Astrocyte (in vitro differentiated cells and primary cell): ENCODE measurements around the gene POU2F1.
"Not testable (repeated sequence)": the region's sequence is repeated elsewhere in the genome, so short reads cannot be mapped to it uniquely, and the experiment has no call there.

Experiments
- CTCF ChIP-seq: IDR thresholded peaks from 2 replicates; pipeline ENCODE4 v1.5.1; 2011; ENCODE audit warnings: low read depth, mild to moderate bottlenecking, inconsistent platforms, low read length, moderate library complexity; ENCODE audit not compliant: insufficient read depth
- EZH2 ChIP-seq: IDR thresholded peaks from 2 replicates; pipeline ENCODE4 v1.6.1; 2012; ENCODE audit warnings: mild to moderate bottlenecking, low read length, inconsistent platforms; ENCODE audit not compliant: insufficient read depth

GRCh38 chr1:167319206-167319605, 98.5 kb downstream of the POU2F1 start:
- TF ChIP-seq CTCF, EZH2: not testable (repeated sequence)
